ENCODE measurements around the gene GJA9. TPM values are rescaled to one million over a fixed set of nuclear protein-coding genes. Genes with fewer than 3 reads are reported as not detected.

GJA9 gene
- total and polyA plus RNA-seq, 4 donors = not detected

DNA sequence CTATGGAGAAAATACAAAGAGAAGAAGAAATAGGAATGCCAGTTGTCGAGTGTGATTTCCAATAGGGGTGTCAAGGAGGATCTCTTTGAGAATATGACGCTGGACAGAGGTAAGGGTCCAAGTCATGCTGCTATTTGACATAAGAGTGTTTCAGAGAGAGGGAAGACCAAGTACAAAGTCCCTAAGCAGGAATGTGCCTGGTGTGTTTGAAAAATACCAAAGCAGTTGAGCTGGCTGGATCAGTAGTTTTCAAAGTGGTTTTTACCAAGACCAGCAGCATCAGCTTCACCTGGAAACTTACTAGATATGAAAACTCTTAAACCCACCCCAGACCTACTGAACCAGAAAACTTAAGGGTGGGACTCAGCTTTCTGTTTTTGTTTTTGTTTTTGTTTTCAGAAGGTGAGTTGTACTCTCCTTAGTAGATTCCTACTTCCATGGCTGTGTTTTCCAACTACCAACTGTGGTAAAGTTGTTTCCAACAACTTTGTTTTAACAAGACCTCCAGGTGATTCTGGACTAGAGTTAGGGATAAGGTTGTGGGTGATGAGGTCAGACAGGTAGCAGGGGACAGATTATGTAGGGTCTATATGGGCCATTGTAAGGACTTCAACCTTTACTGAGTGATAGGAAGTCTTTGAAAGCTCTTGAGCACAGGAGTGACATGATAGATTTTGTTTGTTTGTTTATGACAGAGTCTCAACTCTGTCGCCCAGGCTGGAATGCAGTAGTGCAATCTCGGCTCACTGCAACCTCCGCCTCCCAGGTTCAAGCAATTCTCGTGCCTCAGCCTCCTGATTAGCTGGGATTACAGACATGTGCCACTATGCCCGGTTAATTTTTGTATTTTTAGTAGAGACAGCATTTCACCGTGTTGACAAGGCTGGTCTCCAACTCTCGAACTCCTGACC, 7.3 kb upstream of the GJA9 start:
- no peak for DNase-seq (ENCODE audit: low spot score)
- TF ChIP-seq HNF4G (IDR thresholded peaks at IDR 0.05) (no peak), YY1 (IDR thresholded peaks at IDR 0.05) (no peak), TAF1 (conservative IDR thresholded peaks at IDR 0.05) (no peak), EGR1 (IDR thresholded peaks at IDR 0.05; ENCODE audit: low read depth in 2 of 2) (no peak), RAD21 (IDR thresholded peaks at IDR 0.05) (no peak), RXRA (IDR thresholded peaks at IDR 0.05) (no peak), SP1 (IDR thresholded peaks at IDR 0.05) (no peak), GABPA (IDR thresholded peaks at IDR 0.05 in 1 of 2, conservative IDR thresholded peaks at IDR 0.05 in 1 of 2) (no peak), FOXA2 (IDR thresholded peaks at IDR 0.05) (no peak), NR2F2 (IDR thresholded peaks at IDR 0.05) (no peak), FOXA1 (IDR thresholded peaks at IDR 0.05) (no peak), JUND (IDR thresholded peaks at IDR 0.05) (no peak), HNF4A (conservative IDR thresholded peaks at IDR 0.05) (no peak)
- TF ChIP-seq, protein P1, sequence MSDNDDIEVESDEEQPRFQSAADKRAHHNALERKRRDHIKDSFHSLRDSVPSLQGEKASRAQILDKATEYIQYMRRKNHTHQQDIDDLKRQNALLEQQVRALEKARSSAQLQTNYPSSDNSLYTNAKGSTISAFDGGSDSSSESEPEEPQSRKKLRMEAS (IDR thresholded peaks at IDR 0.05) = no peak
- TF ChIP-seq, protein P2, sequence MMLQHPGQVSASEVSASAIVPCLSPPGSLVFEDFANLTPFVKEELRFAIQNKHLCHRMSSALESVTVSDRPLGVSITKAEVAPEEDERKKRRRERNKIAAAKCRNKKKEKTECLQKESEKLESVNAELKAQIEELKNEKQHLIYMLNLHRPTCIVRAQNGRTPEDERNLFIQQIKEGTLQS (IDR thresholded peaks at IDR 0.05) = no peak
- TF ChIP-seq, protein P3, sequence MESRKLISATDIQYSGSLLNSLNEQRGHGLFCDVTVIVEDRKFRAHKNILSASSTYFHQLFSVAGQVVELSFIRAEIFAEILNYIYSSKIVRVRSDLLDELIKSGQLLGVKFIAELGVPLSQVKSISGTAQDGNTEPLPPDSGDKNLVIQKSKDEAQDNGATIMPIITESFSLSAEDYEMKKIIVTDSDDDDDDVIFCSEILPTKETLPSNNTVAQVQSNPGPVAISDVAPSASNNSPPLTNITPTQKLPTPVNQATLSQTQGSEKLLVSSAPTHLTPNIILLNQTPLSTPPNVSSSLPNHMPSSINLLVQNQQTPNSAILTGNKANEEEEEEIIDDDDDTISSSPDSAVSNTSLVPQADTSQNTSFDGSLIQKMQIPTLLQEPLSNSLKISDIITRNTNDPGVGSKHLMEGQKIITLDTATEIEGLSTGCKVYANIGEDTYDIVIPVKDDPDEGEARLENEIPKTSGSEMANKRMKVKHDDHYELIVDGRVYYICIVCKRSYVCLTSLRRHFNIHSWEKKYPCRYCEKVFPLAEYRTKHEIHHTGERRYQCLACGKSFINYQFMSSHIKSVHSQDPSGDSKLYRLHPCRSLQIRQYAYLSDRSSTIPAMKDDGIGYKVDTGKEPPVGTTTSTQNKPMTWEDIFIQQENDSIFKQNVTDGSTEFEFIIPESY (IDR thresholded peaks at IDR 0.05) = no peak
- TF ChIP-seq, protein P4, sequence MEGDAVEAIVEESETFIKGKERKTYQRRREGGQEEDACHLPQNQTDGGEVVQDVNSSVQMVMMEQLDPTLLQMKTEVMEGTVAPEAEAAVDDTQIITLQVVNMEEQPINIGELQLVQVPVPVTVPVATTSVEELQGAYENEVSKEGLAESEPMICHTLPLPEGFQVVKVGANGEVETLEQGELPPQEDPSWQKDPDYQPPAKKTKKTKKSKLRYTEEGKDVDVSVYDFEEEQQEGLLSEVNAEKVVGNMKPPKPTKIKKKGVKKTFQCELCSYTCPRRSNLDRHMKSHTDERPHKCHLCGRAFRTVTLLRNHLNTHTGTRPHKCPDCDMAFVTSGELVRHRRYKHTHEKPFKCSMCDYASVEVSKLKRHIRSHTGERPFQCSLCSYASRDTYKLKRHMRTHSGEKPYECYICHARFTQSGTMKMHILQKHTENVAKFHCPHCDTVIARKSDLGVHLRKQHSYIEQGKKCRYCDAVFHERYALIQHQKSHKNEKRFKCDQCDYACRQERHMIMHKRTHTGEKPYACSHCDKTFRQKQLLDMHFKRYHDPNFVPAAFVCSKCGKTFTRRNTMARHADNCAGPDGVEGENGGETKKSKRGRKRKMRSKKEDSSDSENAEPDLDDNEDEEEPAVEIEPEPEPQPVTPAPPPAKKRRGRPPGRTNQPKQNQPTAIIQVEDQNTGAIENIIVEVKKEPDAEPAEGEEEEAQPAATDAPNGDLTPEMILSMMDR (IDR thresholded peaks at IDR 0.05; ENCODE audit: low read depth, low read length, missing input control) = no peak
- TF ChIP-seq, protein P5, sequence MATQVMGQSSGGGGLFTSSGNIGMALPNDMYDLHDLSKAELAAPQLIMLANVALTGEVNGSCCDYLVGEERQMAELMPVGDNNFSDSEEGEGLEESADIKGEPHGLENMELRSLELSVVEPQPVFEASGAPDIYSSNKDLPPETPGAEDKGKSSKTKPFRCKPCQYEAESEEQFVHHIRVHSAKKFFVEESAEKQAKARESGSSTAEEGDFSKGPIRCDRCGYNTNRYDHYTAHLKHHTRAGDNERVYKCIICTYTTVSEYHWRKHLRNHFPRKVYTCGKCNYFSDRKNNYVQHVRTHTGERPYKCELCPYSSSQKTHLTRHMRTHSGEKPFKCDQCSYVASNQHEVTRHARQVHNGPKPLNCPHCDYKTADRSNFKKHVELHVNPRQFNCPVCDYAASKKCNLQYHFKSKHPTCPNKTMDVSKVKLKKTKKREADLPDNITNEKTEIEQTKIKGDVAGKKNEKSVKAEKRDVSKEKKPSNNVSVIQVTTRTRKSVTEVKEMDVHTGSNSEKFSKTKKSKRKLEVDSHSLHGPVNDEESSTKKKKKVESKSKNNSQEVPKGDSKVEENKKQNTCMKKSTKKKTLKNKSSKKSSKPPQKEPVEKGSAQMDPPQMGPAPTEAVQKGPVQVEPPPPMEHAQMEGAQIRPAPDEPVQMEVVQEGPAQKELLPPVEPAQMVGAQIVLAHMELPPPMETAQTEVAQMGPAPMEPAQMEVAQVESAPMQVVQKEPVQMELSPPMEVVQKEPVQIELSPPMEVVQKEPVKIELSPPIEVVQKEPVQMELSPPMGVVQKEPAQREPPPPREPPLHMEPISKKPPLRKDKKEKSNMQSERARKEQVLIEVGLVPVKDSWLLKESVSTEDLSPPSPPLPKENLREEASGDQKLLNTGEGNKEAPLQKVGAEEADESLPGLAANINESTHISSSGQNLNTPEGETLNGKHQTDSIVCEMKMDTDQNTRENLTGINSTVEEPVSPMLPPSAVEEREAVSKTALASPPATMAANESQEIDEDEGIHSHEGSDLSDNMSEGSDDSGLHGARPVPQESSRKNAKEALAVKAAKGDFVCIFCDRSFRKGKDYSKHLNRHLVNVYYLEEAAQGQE (IDR thresholded peaks at IDR 0.05) = no peak
- H3K9me3 ChIP-seq (ENCODE audit: control insufficient read depth in 4 of 4, low read length in 3 of 4) = no peaks in the 10 kb centered on the region
- no peak overlapping the region for H3K4me3 ChIP-seq (ENCODE audit: low read depth in 1 of 3, low read length in 3 of 3)
- WGBS = 76% methylated on average over 9 of the region's 9 CpGs
- H3K4me1 ChIP-seq (ENCODE audit: control insufficient read depth in 4 of 4, insufficient read depth in 4 of 4, low read length in 3 of 4) = no peaks in the 10 kb centered on the region
- H3K36me3 ChIP-seq (ENCODE audit: control insufficient read depth in 4 of 4, insufficient read depth in 3 of 4, low read depth in 1 of 4, low read length in 3 of 4) = no peaks in the 10 kb centered on the region
- H3K27me3 ChIP-seq (ENCODE audit: control insufficient read depth in 4 of 4, insufficient read depth in 4 of 4, low read length in 3 of 4) = no peaks in the 10 kb centered on the region
- no peak overlapping the region for H3K27ac ChIP-seq (ENCODE audit: low read depth in 1 of 2, low read length in 2 of 2)
- H3K9ac ChIP-seq (ENCODE audit: low read depth in 1 of 2, low read length in 2 of 2) = no peak overlapping the region

All from liver (tissue), 9 donors.